Vagina (tissue), 2 donors: Measurements from ENCODE around the gene IFNGR2. TPM values are rescaled to one million over a fixed set of nuclear protein-coding genes. Genes with fewer than 3 reads are reported as not detected.
"Not testable (repeated sequence)": the region's sequence is repeated elsewhere in the genome, so short reads cannot be mapped to it uniquely, and the experiment has no call there.

Source experiments
- DNase-seq, 2 donors: peaks; one replicate each; pipeline ENCODE4 v3.0.0-alpha.2; 2017; ENCODE audit errors: extremely low spot score in 2 of 2
- H3K27ac ChIP-seq: fragments of 200-600 bp; sonication (generic); one replicate; pipeline ENCODE4 v1.5.1; 2019
- H3K27me3 ChIP-seq: fragments of 200-600 bp; sonication (generic); one replicate; pipeline ENCODE4 v1.5.1; 2019
- H3K36me3 ChIP-seq, 2 donors: fragments of 200-600 bp; sonication (generic); one replicate each; pipeline ENCODE4 v1.5.1; 2017 to 2019
- H3K4me1 ChIP-seq: fragments of 200-600 bp; sonication (generic); one replicate; pipeline ENCODE4 v1.5.1; 2019
- H3K4me3 ChIP-seq, 2 donors: fragments of 200-600 bp; sonication (generic); 1 replicate in 1 of 2; 2 replicates in 1 of 2; pipeline ENCODE4 v1.5.1; 2016 to 2019
- H3K9me3 ChIP-seq: fragments of 200-600 bp; sonication (generic); one replicate; pipeline ENCODE4 v1.5.1; 2019
- CTCF ChIP-seq, 3 experiments: fragments of 450-650 bp in 2 of 3; fragments of 200-600 bp in 1 of 3; sonication (generic) in 1 of 3; IDR thresholded peaks; one replicate each; pipeline ENCODE4 v1.5.1; 2017 to 2019; ENCODE audit warnings: antibody characterized with exemption in 3 of 3, mild to moderate bottlenecking in 2 of 3, moderate library complexity in 2 of 3
- POLR2A ChIP-seq, 2 donors: fragments of 450-650 bp; IDR thresholded peaks; one replicate each; pipeline ENCODE4 v1.6.1; 2017; ENCODE audit warnings: antibody characterized with exemption in 2 of 2, mild to moderate bottlenecking in 2 of 2, moderate library complexity in 2 of 2
- POLR2AphosphoS5 ChIP-seq, 2 donors: sonication (generic); formaldehyde crosslinking; IDR thresholded peaks; one replicate each; pipeline ENCODE4 v1.9.0; 2017; ENCODE audit warnings: antibody characterized with exemption in 2 of 2, mild to moderate bottlenecking in 2 of 2, low read depth in 1 of 2; ENCODE audit not compliant: insufficient read depth in 1 of 2
- intact Hi-C: fragments of 100-400 bp; cut with DNase I; formaldehyde crosslinking; loops from one replicate; pipeline ENCODE4 v1.15.1; 2023
- total RNA-seq: library from RNA; depleted of rRNA; stranded (reverse); fragments of >200 nt; gene quantifications from one replicate; pipeline ENCODE4 v1.2.3, GENCODE V29; 2016

Gene IFNGR2
- total RNA-seq, 1 donor from 2014 or later: 89.6 TPM

GRCh38 chr21:33455686-33456446 is 52.7 kb downstream of the IFNGR2 start:
- Histone ChIP-seq H3K4me1 (no peaks in the 10 kb centered on the region), H3K27ac (no peak overlapping the region), H3K4me3 (no peak overlapping the region), H3K27me3 (no peaks in the 10 kb centered on the region), H3K9me3 (no peaks in the 10 kb centered on the region), H3K36me3 (peaks cover 0 to 33% of the 10 kb centered on the region in 2 donors)
- intact Hi-C loops: no loop called here
- no peak for DNase-seq
- no peak for TF ChIP-seq CTCF (IDR thresholded peaks at IDR 0.05)
- TF ChIP-seq POLR2AphosphoS5 (IDR thresholded peaks at IDR 0.05; ENCODE audit: insufficient read depth in 1 of 2, low read depth in 1 of 2): no peak
- no peak for TF ChIP-seq POLR2A (IDR thresholded peaks at IDR 0.05)

GRCh38 chr21:33458861-33459260 is 55.6 kb downstream of the IFNGR2 start:
- DNase-seq: no peak
- H3K9me3 ChIP-seq: no peaks in the 10 kb centered on the region
- intact Hi-C loops: no loop called here
- H3K4me1 ChIP-seq: no peaks in the 10 kb centered on the region
- H3K27ac ChIP-seq: no peak overlapping the region
- peaks cover 0 to 48% of the 10 kb centered on the region in 2 donors for H3K36me3 ChIP-seq
- H3K27me3 ChIP-seq: no peaks in the 10 kb centered on the region
- TF ChIP-seq POLR2A (IDR thresholded peaks at IDR 0.05): no peak
- H3K4me3 ChIP-seq: no peak overlapping the region

GRCh38 chr21:33461538-33462250 is 58.5 kb downstream of the IFNGR2 start:
- H3K4me3 ChIP-seq: no peak overlapping the region
- no peak overlapping the region for H3K27ac ChIP-seq
- H3K27me3 ChIP-seq: no peaks in the 10 kb centered on the region
- H3K9me3 ChIP-seq: no peaks in the 10 kb centered on the region
- TF ChIP-seq CTCF (IDR thresholded peaks at IDR 0.05): no peak
- no peak for TF ChIP-seq POLR2A (IDR thresholded peaks at IDR 0.05)
- no peak for TF ChIP-seq POLR2AphosphoS5 (IDR thresholded peaks at IDR 0.05; ENCODE audit: insufficient read depth in 1 of 2, low read depth in 1 of 2)
- H3K4me1 ChIP-seq: no peaks in the 10 kb centered on the region
- no peak for DNase-seq
- peaks cover 0 to 31% of the 10 kb centered on the region in 2 donors for H3K36me3 ChIP-seq
- intact Hi-C loops: no loop called here

GRCh38 chr21:33469183-33469582 is 66.0 kb downstream of the IFNGR2 start:
- intact Hi-C loops, H3K27ac ChIP-seq, H3K36me3 ChIP-seq, H3K4me3 ChIP-seq, H3K4me1 ChIP-seq, DNase-seq, H3K27me3 ChIP-seq, H3K9me3 ChIP-seq: not testable (repeated sequence)

- Histone ChIP-seq H3K27me3 (no peaks in the 10 kb centered on the region), H3K4me1 (no peaks in the 10 kb centered on the region), H3K27ac (no peak overlapping the region), H3K4me3 (no peak overlapping the region), H3K36me3 (peaks cover 0 to 5% of the 10 kb centered on the region in 2 donors), H3K9me3 (no peaks in the 10 kb centered on the region)
- intact Hi-C loops: no loop called here
- TF ChIP-seq CTCF (IDR thresholded peaks at IDR 0.05): no peak
- TF ChIP-seq POLR2A (IDR thresholded peaks at IDR 0.05): no peak
- no peak for DNase-seq
Measured at GRCh38 chr21:33470701-33471100, 67.5 kb downstream of the IFNGR2 start.

GRCh38 chr21:33473344-33473743 is 70.1 kb downstream of the IFNGR2 start:
- Histone ChIP-seq H3K36me3 (no peaks in the 10 kb centered on the region), H3K9me3 (no peaks in the 10 kb centered on the region), H3K27me3 (no peaks in the 10 kb centered on the region), H3K4me1 (peaks cover 9% of the 10 kb centered on the region), H3K4me3 (no peak overlapping the region), H3K27ac (no peak overlapping the region)
- TF ChIP-seq POLR2A (IDR thresholded peaks at IDR 0.05) (no peak), POLR2AphosphoS5 (IDR thresholded peaks at IDR 0.05; ENCODE audit: insufficient read depth in 1 of 2, low read depth in 1 of 2) (no peak), CTCF (IDR thresholded peaks at IDR 0.05) (no peak)
- intact Hi-C loops: no loop called here
- DNase-seq: no peak
